ENCODE measurements around the gene PCBP4.
"Not testable (repeated sequence)": the region's sequence is repeated elsewhere in the genome, so short reads cannot be mapped to it uniquely, and the experiment has no call there.

Gene PCBP4

DNA sequence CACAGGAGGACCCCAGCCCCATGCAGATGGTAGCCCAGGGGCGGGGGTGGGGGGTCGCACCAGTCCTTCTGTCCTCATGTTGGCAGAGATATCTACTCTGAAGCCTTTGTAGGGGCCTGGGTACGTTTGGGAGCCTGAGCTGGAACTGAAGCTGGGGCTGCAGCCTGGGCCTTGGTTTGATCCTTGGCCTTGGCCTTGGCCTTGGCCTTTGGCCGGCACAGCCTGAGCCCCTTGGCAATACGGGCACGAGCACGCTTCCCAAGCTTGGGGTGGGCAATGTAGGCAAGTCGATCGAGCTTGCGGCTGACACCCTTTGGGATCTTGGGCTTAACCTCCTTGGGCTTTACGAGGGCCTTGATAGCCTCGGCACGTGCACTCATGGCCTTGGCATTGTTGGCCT lies 26.4 kb upstream of the PCBP4 start:
- DNase-seq: not testable (repeated sequence)

DNA sequence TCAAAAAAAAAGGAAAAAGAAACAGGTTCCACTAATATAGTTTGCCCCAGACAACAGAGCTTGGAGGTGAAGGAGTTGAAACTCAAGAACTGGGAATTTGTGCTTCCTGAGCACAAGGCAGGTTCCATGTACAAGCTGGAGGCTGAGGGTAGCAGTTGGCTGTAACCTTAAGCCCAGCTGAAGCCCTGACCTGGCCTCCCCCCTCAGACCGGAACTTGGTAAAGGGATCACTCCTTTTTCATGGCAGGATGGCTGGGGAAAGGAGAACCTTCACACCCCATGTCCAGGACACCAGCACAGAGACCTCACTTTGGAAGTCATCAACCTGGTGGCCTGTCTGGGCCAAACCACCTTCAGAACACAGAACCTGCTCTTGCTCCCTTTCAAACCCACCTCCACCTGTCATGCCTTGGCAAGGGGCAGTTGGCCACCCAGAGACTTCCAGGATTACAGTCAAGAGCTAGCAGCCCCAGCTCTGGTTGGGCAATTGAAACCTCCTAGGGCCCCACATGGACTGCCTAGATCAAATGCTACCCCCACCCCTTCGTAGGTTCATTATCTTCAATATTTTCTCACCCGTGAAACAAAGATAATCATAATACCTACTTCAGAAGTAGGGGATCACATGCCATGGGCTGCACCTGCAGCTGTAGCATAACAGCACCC lies 24.9 kb upstream of the PCBP4 start:
- no peak for DNase-seq

DNA sequence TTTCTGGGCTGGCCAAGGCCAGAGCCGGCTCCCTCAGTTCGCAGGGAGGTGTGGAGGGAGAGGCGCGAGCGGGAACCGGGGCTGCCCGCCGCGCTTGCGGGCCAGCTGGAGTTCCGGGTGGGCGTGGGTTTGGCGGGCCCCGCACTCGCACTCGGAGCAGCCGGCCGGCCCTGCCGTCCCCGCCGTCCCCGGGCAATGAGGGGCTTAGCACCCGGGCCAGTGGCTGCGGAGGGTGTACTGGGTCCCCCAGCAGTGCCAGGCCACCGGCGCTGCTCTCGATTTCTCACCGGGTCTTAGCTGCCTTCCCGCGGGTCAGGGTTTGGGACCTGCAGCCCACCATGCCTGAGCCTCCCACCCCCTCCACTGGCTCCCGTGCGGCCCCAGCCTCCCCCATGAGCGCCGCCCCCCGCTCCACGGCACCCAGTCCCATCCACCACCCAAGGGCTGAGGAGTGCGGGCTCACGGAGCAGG lies 23.3 kb upstream of the PCBP4 start:
- not testable (repeated sequence) for DNase-seq

DNA sequence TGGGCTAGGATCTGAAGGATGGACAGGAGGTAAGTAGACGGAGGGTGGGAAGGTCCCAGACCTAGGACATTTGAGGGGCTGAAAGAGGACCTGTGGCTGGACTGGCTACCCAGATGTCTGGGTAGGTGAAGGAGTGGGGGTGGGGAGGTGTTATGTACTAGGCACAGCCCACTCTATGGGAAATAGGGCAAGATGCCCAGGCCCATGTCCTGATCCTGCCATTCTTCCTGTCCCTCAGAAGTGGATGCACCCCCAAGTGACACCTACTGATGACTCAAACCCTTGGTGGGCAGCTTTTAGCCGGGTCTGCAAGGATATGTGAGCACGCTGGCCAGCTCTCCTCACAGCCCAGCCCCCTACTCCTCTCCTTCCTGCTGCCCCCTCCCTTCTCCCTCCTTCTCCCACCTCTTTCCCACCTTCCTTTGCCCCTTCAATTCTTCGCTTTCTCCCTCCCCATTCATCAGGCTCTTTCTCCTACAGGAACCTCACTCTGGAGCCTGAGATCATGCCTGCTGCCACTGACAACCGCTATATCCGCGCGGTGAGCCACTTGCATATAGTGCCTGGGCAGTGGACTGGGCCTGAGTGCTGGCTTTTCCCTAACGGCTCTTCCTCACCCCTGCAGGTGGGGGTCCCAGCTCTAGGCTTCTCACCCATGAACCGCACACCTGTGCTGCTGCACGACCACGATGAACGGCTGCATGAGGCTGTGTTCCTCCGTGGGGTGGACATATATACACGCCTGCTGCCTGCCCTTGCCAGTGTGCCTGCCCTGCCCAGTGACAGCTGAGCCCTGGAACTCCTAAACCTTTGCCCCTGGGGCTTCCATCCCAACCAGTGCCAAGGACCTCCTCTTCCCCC lies 21.3 kb upstream of the PCBP4 start:
- no peak for DNase-seq

DNA sequence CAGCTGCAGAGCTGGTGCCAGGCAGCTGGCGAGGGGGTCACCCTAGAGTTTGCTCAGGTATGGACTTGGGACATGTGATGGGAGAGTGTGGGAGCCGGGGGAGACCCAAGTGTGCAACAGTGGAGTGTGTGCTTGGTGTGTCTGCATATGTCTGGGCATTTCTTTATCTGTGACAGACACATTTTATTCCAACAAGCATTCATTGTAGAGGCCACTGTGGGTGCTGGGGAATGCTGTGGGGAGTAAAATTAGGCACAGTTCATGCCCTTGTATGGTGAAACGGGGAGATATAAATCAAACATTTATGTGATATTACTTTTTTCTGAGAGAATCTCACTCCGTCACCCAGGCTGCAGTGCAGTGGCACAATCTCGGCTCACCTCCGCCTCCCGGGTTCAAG lies 20.3 kb upstream of the PCBP4 start:
- no peak for DNase-seq

DNA sequence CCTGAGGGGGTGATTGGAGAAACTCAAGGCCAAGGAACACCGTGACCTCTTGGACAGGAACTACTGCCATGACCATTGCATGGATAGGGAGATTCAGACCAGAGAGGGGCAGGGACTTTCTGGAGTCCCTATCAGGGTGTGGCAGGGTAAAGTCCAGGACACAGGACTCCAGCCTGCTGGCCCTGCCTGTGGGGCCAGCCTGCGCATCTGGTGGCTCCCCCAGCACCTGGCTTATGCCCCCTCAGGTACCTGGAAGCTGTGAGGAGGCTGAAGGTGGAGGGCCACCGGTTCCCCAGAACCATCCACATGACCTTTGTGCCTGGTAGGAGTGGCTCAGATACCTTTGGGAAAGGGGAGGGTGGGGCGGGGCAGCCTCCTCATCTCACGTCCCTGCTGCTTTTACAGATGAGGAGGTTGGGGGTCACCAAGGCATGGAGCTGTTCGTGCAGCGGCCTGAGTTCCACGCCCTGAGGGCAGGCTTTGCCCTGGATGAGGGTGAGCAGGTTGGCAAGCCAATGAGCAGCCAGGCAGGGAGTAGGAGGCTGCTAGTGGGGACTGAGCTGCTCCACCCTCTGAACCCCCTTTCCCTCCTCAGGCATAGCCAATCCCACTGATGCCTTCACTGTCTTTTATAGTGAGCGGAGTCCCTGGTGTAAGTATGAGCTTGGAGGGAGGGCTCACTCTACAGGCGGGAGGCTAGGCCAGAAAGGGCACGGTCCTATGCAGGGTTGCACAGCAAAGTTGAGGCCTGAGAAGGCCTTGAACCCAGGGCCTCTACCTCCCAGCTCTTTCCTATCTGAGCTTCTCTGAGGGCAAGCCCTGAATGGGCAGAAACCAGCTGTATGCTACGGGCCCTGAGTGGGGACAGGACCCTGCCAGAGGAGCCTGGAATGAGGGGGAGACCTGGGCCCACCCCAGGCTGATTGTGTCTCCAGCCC lies 19.0 kb upstream of the PCBP4 start:
- no peak for DNase-seq

DNA sequence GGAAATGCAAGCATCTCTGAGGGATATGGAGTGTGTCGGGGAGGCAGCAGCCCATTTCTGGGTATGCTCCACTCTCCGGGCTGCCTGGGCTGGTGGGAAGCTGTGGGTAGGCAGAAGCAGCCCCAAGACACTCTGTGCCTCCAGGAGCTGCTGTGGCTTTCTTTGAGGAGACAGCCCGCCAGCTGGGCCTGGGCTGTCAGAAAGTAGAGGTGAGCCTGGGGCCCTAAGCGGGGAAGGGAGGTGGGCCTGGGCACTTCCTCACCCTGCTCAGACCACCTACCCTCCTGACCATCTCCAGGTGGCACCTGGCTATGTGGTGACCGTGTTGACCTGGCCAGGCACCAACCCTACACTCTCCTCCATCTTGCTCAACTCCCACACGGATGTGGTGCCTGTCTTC lies 17.8 kb upstream of the PCBP4 start:
- DNase-seq: no peak

DNA sequence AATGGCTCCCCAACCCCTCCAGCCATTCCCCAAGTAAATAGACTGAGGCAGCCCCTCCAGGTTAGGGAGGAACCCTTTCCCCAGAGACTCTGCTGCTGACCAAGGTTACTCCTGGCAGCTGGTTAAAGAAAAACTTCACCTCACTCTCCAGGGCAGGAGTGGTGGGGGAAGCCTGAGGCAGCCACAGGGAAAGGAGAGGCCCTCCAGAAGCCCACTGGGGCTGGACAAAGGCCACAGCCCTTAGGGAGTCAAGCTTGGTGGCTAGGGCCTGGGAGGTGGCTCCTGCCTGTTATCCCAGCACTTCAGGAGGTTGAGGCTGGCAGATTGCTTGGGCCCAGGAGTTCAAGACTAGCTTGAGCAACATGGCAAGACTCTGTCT lies 17.0 kb upstream of the PCBP4 start:
- no peak for DNase-seq

DNA sequence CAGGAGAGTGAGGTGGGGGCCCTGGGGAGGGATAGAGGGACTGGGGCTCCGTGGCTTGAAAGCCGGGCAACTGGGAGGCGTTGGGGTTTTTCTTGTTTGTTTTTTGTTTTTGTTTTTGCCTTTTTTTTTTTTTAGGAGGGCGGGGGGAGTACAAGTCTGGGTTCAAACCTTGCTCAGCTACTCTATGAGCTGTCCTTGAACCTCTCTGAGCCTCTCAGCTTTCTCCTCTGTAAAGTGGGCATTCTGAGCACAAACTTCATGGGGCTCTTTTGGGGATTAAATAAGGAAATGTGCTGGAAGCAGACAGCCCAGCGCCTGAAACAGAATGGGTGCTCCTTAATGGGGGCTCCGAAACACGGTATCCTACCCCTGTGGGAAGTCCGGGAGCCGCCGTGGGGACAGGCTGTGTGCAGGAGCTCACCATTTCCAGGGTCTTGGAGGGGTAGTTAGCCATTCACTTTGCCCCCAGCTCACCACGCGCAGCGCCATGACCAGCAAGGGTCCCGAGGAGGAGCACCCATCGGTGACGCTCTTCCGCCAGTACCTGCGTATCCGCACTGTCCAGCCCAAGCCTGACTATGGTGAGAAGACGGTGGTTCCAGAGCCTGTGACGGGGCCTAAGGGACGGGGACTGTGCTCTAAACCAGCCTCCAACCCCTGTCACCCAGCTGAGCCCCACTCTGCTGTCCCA lies 16.5 kb upstream of the PCBP4 start:
- DNase-seq: no peak

DNA sequence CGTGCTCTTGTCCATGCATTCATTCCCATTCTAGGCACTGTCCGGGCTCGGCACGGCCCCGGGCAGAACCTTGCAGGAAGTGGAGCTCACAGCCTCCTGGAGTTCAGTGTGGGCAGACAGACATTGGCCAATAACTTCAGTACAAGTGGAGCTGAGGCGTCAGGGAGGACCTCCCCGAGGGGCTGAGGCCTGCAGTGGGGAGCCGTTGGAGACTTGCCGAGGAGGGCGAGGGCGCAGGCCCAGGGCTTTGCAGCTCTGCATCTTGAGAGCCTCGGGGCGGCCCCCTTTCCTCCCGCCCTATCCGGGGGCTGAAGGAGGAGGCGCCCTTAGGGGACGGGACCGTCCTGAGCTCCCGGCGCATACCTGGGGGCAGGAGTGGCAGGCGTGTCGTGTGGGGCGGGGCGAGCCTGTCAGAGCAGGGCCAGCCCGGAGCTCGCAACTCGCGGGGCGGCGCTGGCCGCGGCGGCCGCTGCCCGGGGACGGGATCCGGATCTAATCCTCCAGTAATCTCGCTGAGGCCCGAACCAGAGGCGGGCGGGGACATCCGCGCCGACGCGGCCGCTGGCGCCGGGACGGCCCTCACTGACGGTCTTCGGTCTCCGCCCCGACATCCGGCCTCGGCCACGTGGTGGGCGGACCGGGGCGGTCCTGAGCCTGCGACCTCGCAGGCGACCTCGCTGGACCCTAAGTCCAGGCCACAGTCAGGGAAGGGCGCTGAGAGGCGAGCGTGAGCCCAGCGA lies 15.8 kb upstream of the PCBP4 start, which contains the start of gene ACY1:
Gene ACY1, plus strand, starts transcription at position 698 of the 740 bp plus-strand sequence. CDS start 530 bp downstream, outside the sequence.
- DNase-seq: peak; percentile 82

DNA sequence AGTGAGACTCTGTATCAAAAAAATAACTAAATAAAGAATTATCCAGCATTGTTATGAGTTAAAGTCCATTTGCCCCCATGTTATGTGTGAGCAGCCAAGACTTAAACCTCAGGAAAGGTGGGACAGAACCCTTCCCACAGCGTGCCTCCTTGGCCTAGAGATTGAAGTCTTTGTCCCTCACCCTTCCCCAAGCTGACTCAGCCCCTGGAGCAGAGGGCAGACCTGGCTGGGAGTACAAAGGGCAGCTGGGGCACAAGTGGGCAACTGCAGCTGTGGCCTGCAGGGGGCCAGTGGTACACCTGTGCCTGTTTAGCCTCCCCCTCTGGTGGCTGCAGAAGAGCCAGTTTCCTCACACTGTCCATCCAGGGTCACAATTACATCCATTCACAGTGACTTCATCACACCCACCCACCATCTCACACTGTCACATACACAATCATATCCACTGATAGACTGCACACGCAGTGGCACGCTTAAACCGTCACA lies 15.1 kb upstream of the PCBP4 start:
- DNase-seq: peak; percentile 49

DNA sequence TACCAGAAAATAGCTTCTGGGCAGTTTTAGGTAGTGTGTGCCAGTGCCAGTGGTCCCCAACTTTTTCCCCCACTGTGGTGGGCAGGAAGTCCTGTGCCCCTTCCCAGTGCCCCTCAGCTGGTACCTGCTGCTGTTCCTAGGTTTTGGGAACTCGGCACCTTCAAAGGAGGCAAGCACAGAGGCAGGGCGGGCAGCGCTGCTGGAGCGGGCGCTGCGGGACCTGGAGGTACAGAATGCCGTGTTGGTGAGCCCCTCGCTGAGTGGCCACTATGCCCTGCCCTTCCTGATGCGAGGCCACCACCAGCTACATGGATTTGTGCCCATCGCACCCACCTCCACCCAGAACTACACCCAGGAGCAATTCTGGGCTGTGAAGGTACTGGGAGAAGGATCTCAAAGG lies 13.0 kb upstream of the PCBP4 start:
- no peak for DNase-seq

DNA sequence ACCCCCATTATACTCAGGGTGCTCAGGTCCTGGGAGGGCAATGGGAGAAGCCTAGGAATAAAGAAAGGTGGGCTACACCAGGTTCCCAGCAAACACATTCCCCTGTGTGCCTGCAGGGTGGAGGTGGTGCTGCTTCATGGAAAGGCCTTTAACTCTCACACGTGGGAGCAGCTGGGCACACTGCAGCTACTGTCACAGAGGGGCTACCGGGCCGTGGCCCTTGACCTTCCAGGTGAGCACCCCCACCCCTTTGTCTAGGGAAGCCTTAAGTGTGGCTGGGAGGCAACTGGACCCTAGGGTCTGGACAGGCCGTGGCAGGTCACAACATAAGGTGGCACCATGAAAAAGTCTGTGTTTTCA lies 10.9 kb upstream of the PCBP4 start:
- DNase-seq: no peak

DNA sequence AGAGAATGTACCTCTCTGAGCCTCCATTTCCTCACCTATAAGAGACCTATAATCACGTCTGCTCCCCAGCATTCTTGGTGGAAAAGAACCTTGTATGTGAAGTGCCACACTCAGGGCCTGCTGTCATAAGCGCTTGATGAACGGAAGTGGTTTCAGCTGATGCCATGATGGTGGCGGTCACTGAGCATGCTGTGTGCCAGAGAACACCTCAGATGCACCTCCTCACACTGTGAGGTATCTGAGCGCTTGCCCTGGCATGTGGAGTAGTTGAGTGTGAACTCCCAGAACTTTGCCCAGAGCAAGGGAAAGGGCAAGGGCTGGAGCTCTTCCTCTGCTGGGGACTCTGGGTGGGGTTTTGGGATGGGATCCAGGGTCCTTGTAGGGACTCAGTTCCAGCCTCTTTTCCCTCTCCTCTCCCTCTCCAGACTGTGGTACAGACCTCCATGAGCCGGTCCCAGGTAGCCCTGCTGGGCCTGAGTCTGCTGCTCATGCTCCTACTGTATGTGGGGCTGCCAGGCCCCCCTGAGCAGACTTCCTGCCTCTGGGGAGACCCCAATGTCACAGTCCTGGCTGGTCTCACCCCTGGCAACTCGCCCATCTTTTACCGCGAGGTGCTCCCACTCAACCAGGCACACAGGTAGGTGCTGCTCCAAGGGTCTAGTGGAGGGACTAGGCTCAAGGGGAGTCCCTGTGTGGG lies 10.3 kb upstream of the PCBP4 start:
- DNase-seq: no peak

DNA sequence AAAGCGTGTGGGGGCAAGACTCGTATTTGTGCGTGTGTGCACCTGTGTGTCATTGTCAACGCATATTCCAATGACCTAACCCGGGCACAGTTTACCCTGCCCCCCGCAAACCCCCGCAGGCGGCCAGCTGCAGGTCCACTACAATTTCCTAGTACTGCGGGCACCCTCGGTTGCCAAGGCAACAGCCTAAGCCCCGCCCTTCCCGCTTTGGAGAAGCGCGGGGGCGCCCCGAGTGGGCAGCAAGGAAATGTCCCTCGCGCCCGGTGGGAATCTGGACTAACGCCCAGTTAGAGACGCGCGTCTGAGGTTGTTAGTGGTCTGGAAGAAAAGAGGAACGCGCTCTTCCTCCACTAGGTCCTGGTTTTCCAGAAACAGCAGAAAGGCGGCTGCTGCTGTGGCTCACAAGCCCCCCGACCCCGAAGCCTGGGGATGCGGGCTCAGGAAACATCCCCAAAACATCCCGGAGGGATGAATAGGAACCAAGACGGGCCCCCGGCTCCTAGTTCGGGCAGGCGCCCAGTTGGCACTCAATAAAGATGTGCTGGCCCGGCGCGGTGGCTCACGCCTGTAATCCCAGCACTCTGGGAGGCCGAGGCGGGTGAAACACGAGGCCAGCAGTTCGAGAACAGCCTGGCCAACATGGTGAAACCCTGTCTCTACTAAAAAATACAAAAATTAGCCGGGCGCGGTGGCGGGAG lies 8.7 kb upstream of the PCBP4 start:
- peak; percentile 55 for DNase-seq

DNA sequence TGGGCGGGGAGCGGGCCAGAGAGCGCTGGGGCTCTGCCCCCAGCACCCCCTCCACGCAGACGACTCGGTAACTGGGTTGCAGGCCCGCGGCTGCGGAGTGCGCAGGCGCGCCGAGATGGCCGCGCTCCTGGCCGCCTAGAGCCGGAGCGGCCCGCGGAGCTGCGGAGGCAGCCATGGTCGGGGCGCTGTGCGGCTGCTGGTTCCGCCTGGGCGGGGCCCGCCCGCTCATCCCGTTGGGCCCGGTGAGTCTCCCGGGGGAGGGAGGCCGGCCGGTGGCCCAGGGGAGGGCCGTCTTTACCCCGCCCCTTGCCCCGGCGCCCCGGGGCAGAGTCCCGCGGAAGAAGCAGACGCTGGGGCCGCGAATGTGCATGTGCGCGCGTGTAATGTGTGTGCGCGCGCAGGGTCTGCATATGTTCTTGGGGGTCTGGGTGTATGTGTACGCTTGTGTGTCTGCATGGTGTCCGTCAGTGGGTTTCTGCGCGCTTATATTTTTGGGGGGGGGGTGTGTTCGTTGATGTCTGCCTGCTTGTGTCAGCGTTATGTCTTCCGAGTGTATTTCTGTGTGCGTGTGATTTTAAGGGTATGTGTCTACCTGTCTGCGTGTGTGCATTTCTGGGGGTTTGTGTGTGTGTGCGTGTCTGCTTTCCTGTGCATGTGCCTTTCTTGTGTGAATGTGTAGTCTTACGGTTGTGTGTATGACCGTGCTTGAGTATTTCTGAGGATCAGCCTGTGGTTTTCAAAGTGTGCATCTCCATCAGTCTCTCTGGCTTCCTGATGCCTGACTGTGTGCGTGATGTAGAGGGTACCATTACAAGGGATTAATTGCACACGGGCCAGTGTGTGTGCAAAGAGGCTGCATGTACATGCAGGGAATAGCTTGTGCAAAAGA lies 8.0 kb upstream of the PCBP4 start, which contains the start of gene ABHD14A:
Gene ABHD14A, plus strand, starts transcription at position 102 of the 889 bp plus-strand sequence. Its CDS starts 72 bp downstream, at position 174.
- DNase-seq: peak; percentile 79

DNA sequence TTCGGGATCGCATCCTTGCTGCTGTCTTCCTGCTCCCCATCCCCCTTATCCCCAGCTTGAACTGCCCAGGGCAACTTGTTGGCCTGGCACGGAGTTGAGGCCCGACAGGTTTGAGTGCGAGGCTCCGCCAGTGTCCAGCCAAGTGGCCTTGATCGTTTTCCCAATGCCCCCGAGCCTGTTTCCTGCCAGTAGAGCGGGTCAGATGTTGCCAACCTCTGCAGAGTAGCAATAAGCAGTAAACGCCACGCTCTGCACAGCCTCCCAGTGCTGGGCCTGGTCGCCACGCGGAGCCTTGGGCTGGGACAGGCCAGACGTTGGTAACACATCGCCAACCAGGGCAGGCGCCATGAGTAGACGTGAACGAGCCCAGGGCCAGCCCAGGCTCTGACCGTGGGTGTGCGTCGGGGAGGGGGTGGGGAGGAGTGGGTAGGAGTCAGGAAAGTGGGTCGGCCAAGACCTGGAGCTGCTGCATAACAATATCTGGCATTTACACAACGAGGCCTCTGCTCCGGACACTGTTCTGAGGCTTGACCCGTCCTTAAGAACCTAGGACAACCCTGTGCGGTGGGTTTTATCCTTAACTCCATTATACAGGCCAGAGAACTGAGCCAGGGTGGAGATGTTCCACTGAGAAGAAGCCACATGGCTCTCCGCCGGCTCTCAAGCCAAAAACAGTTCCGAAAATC lies 7.2 kb upstream of the PCBP4 start:
- DNase-seq: no peak

DNA sequence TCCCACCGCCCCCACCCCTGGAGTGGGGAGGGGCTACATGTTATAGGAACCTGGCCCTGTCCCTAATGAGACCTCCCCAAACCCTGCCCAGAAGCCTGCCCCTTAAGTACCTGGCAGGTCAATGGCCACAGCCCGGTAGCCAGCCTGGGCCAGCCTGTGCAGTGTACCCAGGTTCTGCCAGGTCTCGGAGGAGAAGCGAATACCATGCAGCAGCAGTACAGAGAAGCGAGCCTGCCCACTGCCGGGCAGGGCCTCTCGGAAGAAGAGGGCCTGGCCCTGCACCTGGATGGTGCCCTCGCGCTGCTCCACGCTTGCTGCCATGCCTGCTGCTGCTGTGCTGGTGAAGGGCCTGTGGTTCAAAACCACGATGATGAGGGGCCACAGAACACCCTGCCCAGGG lies 4.1 kb upstream of the PCBP4 start:
- no peak for DNase-seq

Data from activated CD4-positive, CD25-positive, alpha-beta regulatory T cell treated with anti-CD3 and anti-CD28 coated beads, Interleukin-2, amount 50 U/mL, for 72 hours (primary cell).